ENCODE results near the gene AHRR. TPM values are rescaled to one million over a fixed set of nuclear protein-coding genes. Genes with fewer than 3 reads are reported as not detected.

Gene AHRR
- total and polyA plus RNA-seq, 10 of the 15 experiments (the other 5 are each of a cell fraction or from before 2014, with no cell fraction given), result 0.90 to 35.2 (median 19.2) TPM

- no peaks in the 10 kb centered on the region for H3K9me3 ChIP-seq (replicated peaks; ENCODE audit: control insufficient read depth, insufficient read depth, low read length)
- no peaks in the 10 kb centered on the region; the same call in none of the 2 replicates for H3K79me2 ChIP-seq (ENCODE audit: control insufficient read depth, insufficient read depth, low read length)
- intact Hi-C loops (cut with micrococcal nuclease; ENCODE audit: unreplicated experiment), result no loop called here
- WGBS (ENCODE audit: insufficient coverage, insufficient replicate concordance, low lambda C conversion rate, missing lambda C conversion rate), result 85% methylated on average over 32 of the region's 32 CpGs
- no peaks in the 10 kb centered on the region for H3K27me3 ChIP-seq (replicated peaks in 1 of 2; ENCODE audit: control insufficient read depth in 2 of 2, insufficient read depth in 2 of 2, low read length in 1 of 2)
- DNase-seq (ENCODE audit: low read depth, low spot score) (no peak), FAIRE-seq (no peak), ATAC-seq (no peak)
- ChIA-PET RAD21 (ENCODE audit: unreplicated experiment) (interaction anchor here (3.7 kb wide), 1 partner anchor 105 kb away, joined by 49 read pairs; no protein-coding TSS in a partner anchor), SMC1A (ENCODE audit: uncharacterized antibody, unreplicated experiment) (interaction anchor here (0.7 to 3.7 kb wide), 3 partner anchors 16 to 106 kb away, joined by 3 to 18 read pairs (median 3); no protein-coding TSS in a partner anchor), POLR2A (interaction anchor here (2.2 kb wide), 1 partner anchor 106 kb away, joined by 10 read pairs; no protein-coding TSS in a partner anchor), CTCF (interaction anchor here (0.6 to 0.9 kb wide), 2 partner anchors 15 to 24 kb away, joined by 3 read pairs; no protein-coding TSS in a partner anchor)
- H3K9ac ChIP-seq (ENCODE audit: control insufficient read depth, insufficient read depth, low read length), result no peak overlapping the region
- no peaks in the 10 kb centered on the region for H4K20me1 ChIP-seq (ENCODE audit: control insufficient read depth, insufficient read depth)
- H3K36me3 ChIP-seq (ENCODE audit: control insufficient read depth in 2 of 2, insufficient read depth in 2 of 2, low read length in 1 of 2), result peaks cover 0 to 17% of the 10 kb centered on the region in 2 experiments; a peak in 3 of 4 replicates
- no peak overlapping the region for H3K4me2 ChIP-seq (ENCODE audit: control insufficient read depth, insufficient read depth)
- no peak overlapping the region for H2AFZ ChIP-seq (ENCODE audit: control insufficient read depth, low read depth, low read length)
- H3K4me1 ChIP-seq (ENCODE audit: control insufficient read depth, insufficient read depth, low read length), result peaks cover 22% of the 10 kb centered on the region
- no peak overlapping the region for H3K4me3 ChIP-seq
- no peak overlapping the region for H3K27ac ChIP-seq (ENCODE audit: control insufficient read depth, insufficient read depth)
- BruUV-seq (replicated peaks), result no TSS peak
- in situ Hi-C loops (cut with MboI), result no loop called here
- TF ChIP-seq POLR2A (IDR thresholded peaks at IDR 0.05; ENCODE audit: low read depth, low read length) (peak; percentile 33; the same call in 1 of the 2 replicates), SMAD1 (IDR thresholded peaks at IDR 0.05; ENCODE audit: low read depth, partially characterized antibody) (no peak), EGR1 (IDR thresholded peaks at IDR 0.05; ENCODE audit: borderline replicate concordance in 1 of 2, low read depth in 2 of 2, low read length in 2 of 2) (no peak), SP1 (IDR thresholded peaks at IDR 0.05; ENCODE audit: low read depth, low read length) (no peak), ZNF384 (IDR thresholded peaks at IDR 0.05; ENCODE audit: borderline replicate concordance, low read depth, low read length) (no peak)
- TF ChIP-seq, protein P1, sequence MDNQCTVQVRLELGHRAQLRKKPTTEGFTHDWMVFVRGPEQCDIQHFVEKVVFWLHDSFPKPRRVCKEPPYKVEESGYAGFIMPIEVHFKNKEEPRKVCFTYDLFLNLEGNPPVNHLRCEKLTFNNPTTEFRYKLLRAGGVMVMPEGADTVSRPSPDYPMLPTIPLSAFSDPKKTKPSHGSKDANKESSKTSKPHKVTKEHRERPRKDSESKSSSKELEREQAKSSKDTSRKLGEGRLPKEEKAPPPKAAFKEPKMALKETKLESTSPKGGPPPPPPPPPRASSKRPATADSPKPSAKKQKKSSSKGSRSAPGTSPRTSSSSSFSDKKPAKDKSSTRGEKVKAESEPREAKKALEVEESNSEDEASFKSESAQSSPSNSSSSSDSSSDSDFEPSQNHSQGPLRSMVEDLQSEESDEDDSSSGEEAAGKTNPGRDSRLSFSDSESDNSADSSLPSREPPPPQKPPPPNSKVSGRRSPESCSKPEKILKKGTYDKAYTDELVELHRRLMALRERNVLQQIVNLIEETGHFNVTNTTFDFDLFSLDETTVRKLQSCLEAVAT (IDR thresholded peaks at IDR 0.05), result 0 out of 2 replicates have a peak, but pooled peaks have one; percentile 21
- TF ChIP-seq, protein P2, sequence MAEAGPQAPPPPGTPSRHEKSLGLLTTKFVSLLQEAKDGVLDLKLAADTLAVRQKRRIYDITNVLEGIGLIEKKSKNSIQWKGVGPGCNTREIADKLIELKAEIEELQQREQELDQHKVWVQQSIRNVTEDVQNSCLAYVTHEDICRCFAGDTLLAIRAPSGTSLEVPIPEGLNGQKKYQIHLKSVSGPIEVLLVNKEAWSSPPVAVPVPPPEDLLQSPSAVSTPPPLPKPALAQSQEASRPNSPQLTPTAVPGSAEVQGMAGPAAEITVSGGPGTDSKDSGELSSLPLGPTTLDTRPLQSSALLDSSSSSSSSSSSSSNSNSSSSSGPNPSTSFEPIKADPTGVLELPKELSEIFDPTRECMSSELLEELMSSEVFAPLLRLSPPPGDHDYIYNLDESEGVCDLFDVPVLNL (IDR thresholded peaks at IDR 0.05; ENCODE audit: low read depth, low read length), result no peak
These were observed 101.1 kb downstream of the AHRR start for GRCh38 chr5:422323-423232.

Measured in GM12878 (cell line).